NT2/D1 (cell line): ENCODE results near the gene STAP2.

ENCODE experiments used
- SUZ12 ChIP-seq: IDR thresholded peaks from 2 replicates; pipeline ENCODE4 v1.6.1; 2011; ENCODE audit not compliant: insufficient read length, insufficient read depth; ENCODE audit errors: extremely low read depth
- YY1 ChIP-seq: IDR thresholded peaks from 2 replicates; pipeline ENCODE4 v1.6.1; 2011; ENCODE audit not compliant: insufficient read length, insufficient read depth

DNA sequence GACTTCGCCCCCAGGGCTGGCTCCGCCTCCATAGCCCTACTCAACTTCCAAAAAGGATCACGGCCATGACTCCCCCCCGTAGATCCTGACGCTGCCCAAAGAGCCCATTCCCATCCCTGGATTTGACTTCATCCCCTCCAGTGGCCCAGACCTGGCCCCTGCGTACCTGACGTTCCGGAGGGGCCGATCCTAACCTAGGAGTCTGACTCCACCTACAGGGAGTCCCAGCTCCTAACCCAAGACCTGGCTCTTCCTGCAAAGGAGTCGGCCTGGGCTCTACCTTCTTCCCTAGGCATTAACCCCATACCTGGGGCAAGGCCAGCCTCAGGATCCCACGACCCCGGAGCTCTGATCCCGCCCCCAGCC lies 10.8 kb downstream of the STAP2 start:
- no peak for TF ChIP-seq SUZ12
- no peak for TF ChIP-seq YY1
